ENCODE results near the gene SETBP1. TPM values are rescaled to one million over a fixed set of nuclear protein-coding genes. Genes with fewer than 3 reads are reported as not detected.
A peak's percentile ranks its signal among the peaks of the same experiment; 100 is the strongest.

The SETBP1 gene
- total and polyA plus RNA-seq, 5 donors: 2.0 to 24.1 (median 16.4) TPM

DNA sequence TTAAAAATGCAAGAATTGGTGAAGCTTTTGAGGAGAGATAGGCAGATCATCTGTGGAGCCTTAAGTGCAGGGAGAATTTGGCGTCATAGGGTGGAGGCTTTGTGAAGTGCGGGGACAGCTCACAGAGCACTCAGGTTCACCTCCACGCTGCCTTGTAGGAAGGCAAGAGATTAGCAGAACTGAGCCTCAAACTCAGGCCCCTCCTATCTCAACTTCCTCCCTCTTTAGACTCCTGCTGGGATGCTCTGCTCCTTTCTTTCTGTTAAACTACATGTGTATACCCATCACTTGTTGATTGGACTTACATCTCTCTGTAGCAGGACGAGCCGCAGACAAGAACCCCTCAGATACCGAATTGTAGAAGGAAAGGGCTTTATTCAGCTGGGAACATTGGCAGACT is 422.2 kb downstream of the SETBP1 start:
- H3K27ac ChIP-seq (ENCODE audit: low read length): no peak overlapping the region
- peaks cover 2% of the 10 kb centered on the region for H3K27me3 ChIP-seq (ENCODE audit: control insufficient read depth, insufficient read depth)
- H3K4me3 ChIP-seq (ENCODE audit: low read length): no peak overlapping the region
- ATAC-seq: no peak
- no peaks in the 10 kb centered on the region for H3K9me3 ChIP-seq (ENCODE audit: control insufficient read depth, low read length)
- no peak for DNase-seq
- intact Hi-C loops (cut with DNase I): no loop called here
- 81% methylated on average over 6 of the region's 6 CpGs for WGBS
- H3K4me1 ChIP-seq (ENCODE audit: control insufficient read depth, insufficient read depth, low read length): no peaks in the 10 kb centered on the region

GRCh38 chr18:45103319-45104048 is 422.8 kb downstream of the SETBP1 start:
- Histone ChIP-seq H3K9me3 (ENCODE audit: control insufficient read depth, low read length) (no peaks in the 10 kb centered on the region), H3K4me1 (ENCODE audit: control insufficient read depth, insufficient read depth, low read length) (no peaks in the 10 kb centered on the region), H3K27me3 (ENCODE audit: control insufficient read depth, insufficient read depth) (peaks cover 2% of the 10 kb centered on the region), H3K27ac (ENCODE audit: low read length) (no peak overlapping the region), H3K4me3 (ENCODE audit: low read length) (no peak overlapping the region)
- ATAC-seq: no peak
- DNase-seq: no peak
- 77% methylated on average over 5 of the region's 5 CpGs for WGBS
- intact Hi-C loops (cut with DNase I): no loop called here

DNA sequence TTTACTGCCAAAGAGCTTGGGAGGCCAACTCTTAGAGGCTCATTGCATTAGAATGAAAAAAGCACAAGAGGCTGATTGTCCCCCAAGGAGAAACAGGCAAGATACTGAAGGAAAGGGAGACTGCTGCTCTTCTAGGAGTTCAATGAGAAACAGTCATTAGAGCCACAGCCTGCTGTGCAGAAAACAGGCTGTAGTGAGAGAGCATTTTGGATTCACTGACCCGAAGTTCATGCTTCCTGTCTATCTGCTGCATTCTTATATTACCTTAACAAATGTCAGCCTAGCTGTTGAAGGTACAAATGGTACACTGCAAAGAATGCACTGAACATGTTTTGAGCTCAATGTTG is 423.3 kb downstream of the SETBP1 start:
- no peaks in the 10 kb centered on the region for H3K4me1 ChIP-seq (ENCODE audit: control insufficient read depth, insufficient read depth, low read length)
- ATAC-seq: no peak
- no peak overlapping the region for H3K4me3 ChIP-seq (ENCODE audit: low read length)
- intact Hi-C loops (cut with DNase I): no loop called here
- no peak overlapping the region for H3K27ac ChIP-seq (ENCODE audit: low read length)
- 57% methylated on average over 1 of the region's 1 CpG for WGBS
- no peak for DNase-seq
- peaks cover 2% of the 10 kb centered on the region for H3K27me3 ChIP-seq (ENCODE audit: control insufficient read depth, insufficient read depth)
- no peaks in the 10 kb centered on the region for H3K9me3 ChIP-seq (ENCODE audit: control insufficient read depth, low read length)

DNA sequence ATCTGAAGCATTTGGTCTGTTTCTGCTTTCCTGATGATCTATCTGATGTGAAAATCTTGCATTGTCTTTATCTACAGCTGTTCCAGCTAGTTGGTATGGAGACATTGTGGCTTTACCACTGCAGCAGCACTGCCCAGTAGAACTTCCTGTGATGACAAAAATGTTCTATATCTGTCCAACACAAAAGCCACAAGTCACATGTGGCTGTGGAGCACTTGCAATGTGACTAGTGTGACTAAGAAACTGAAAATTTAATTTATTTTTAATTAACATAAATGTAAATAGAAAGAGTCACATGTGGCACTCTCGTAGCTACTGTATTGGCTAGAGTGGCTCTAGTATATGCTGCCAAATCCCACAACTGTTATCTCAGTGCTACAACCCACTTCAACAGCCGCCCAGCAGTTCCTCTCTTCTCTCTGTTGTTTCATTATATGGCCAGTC is 425.7 kb downstream of the SETBP1 start:
- Histone ChIP-seq H3K4me3 (ENCODE audit: low read length) (no peak overlapping the region), H3K9me3 (ENCODE audit: control insufficient read depth, low read length) (no peaks in the 10 kb centered on the region), H3K4me1 (ENCODE audit: control insufficient read depth, insufficient read depth, low read length) (no peaks in the 10 kb centered on the region), H3K27ac (ENCODE audit: low read length) (no peak overlapping the region), H3K27me3 (ENCODE audit: control insufficient read depth, insufficient read depth) (peaks cover 2% of the 10 kb centered on the region)
- 21% methylated on average over 2 of the region's 2 CpGs for WGBS
- intact Hi-C loops (cut with DNase I): no loop called here
- DNase-seq (no peak), ATAC-seq (peak; percentile 27 to 46)

- DNase-seq: no peak
- H3K9me3 ChIP-seq (ENCODE audit: control insufficient read depth, low read length): no peaks in the 10 kb centered on the region
- H3K4me1 ChIP-seq (ENCODE audit: control insufficient read depth, insufficient read depth, low read length): no peaks in the 10 kb centered on the region
- 93% methylated on average over 1 of the region's 1 CpG for WGBS
- no peak for ATAC-seq
- H3K27ac ChIP-seq (ENCODE audit: low read length): no peak overlapping the region
- H3K27me3 ChIP-seq (ENCODE audit: control insufficient read depth, insufficient read depth): no peaks in the 10 kb centered on the region
- no peak overlapping the region for H3K4me3 ChIP-seq (ENCODE audit: low read length)
- intact Hi-C loops (cut with DNase I): no loop called here
Measured at GRCh38 chr18:45107425-45107824, 426.7 kb downstream of the SETBP1 start.

- H3K27ac ChIP-seq (ENCODE audit: low read length): no peak overlapping the region
- DNase-seq: no peak
- intact Hi-C loops (cut with DNase I): no loop called here
- H3K27me3 ChIP-seq (ENCODE audit: control insufficient read depth, insufficient read depth): no peaks in the 10 kb centered on the region
- no peaks in the 10 kb centered on the region for H3K4me1 ChIP-seq (ENCODE audit: control insufficient read depth, insufficient read depth, low read length)
- no peak for ATAC-seq
- H3K4me3 ChIP-seq (ENCODE audit: low read length): no peak overlapping the region
- H3K9me3 ChIP-seq (ENCODE audit: control insufficient read depth, low read length): no peaks in the 10 kb centered on the region
- 85% methylated on average over 7 of the region's 7 CpGs for WGBS
Measured at GRCh38 chr18:45108754-45109153, 428.1 kb downstream of the SETBP1 start.

DNA sequence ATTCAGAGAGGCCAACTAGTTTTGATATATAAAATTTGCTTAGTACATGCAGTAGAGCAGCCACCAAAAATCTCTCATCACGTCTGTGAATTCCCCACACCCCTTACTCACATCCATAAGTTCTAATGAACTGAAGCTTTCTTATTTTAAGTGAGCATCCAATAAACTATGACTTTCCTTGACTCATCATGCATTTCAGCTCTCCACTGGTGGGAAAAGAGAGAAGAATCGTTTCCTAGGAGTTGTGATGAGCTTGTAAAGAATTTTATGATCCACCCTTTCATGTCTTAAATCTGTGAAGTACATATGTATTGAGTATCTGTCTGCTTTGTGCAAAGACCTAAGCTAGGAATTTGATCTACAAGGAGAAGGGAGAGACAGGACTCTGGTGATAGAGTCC is 428.6 kb downstream of the SETBP1 start:
- H3K4me3 ChIP-seq (ENCODE audit: low read length): no peak overlapping the region
- no peaks in the 10 kb centered on the region for H3K9me3 ChIP-seq (ENCODE audit: control insufficient read depth, low read length)
- intact Hi-C loops (cut with DNase I): no loop called here
- DNase-seq (no peak), ATAC-seq (no peak)
- WGBS: 73% methylated on average over 2 of the region's 2 CpGs
- H3K27me3 ChIP-seq (ENCODE audit: control insufficient read depth, insufficient read depth): no peaks in the 10 kb centered on the region
- no peaks in the 10 kb centered on the region for H3K4me1 ChIP-seq (ENCODE audit: control insufficient read depth, insufficient read depth, low read length)
- H3K27ac ChIP-seq (ENCODE audit: low read length): no peak overlapping the region

- DNase-seq (no peak), ATAC-seq (no peak)
- no peak overlapping the region for H3K27ac ChIP-seq (ENCODE audit: low read length)
- intact Hi-C loops (cut with DNase I): no loop called here
- H3K27me3 ChIP-seq (ENCODE audit: control insufficient read depth, insufficient read depth): no peaks in the 10 kb centered on the region
- no peaks in the 10 kb centered on the region for H3K4me1 ChIP-seq (ENCODE audit: control insufficient read depth, insufficient read depth, low read length)
- H3K9me3 ChIP-seq (ENCODE audit: control insufficient read depth, low read length): no peaks in the 10 kb centered on the region
- no peak overlapping the region for H3K4me3 ChIP-seq (ENCODE audit: low read length)
Measured at GRCh38 chr18:45109706-45110105, 429.0 kb downstream of the SETBP1 start.

GRCh38 chr18:45110577-45111501 is 430.2 kb downstream of the SETBP1 start:
- Histone ChIP-seq H3K4me3 (ENCODE audit: low read length) (no peak overlapping the region), H3K4me1 (ENCODE audit: control insufficient read depth, insufficient read depth, low read length) (no peaks in the 10 kb centered on the region), H3K27me3 (ENCODE audit: control insufficient read depth, insufficient read depth) (no peaks in the 10 kb centered on the region), H3K9me3 (ENCODE audit: control insufficient read depth, low read length) (no peaks in the 10 kb centered on the region), H3K27ac (ENCODE audit: low read length) (no peak overlapping the region)
- ATAC-seq (peak; percentile 90), DNase-seq (peak; percentile 52 to 86 (median 69))
- intact Hi-C loops (cut with DNase I): no loop called here
- WGBS: 59% methylated on average over 7 of the region's 7 CpGs

DNA sequence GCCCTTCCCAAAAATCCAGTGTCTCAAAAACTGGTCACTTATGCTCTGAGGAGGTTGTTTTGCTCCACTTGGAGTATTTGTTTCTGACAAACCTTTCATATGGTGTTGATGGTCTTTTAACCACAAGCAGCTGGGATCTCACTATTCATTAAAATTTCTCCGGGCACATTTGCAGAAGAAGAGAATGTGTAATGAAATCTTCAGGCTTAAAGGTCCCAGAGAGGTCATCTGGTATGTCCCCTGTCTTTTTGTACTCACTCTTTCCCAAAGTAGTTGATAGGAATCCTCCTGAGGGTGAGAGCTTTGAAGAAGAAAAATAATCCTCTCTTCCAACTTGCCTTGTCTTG is 430.8 kb downstream of the SETBP1 start:
- intact Hi-C loops (cut with DNase I): no loop called here
- H3K27ac ChIP-seq (ENCODE audit: low read length): no peak overlapping the region
- WGBS: 65% methylated on average over 1 of the region's 1 CpG

DNA sequence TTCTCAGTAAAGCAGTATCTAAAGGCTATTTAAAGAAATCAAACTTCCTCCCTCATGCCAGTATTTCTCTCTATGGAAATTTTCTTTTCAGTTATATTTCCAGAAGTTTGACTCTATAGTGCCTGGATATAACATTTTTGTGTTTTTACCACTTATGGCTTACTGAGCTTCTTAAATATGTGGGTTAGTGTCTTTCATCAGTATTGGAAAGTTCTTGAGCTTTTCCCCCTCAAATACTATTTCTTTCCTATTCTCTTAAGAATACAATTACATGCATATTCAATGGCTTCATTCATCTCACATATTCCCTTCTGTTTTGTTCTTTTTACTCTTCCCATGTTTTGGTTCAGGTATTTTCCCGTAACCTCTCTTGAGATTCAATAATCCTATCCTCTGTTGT is 432.0 kb downstream of the SETBP1 start:
- Histone ChIP-seq H3K4me3 (ENCODE audit: low read length) (no peak overlapping the region), H3K9me3 (ENCODE audit: control insufficient read depth, low read length) (no peaks in the 10 kb centered on the region), H3K27me3 (ENCODE audit: control insufficient read depth, insufficient read depth) (no peaks in the 10 kb centered on the region), H3K4me1 (ENCODE audit: control insufficient read depth, insufficient read depth, low read length) (no peaks in the 10 kb centered on the region), H3K27ac (ENCODE audit: low read length) (no peak overlapping the region)
- WGBS: 98% methylated on average over 1 of the region's 1 CpG
- intact Hi-C loops (cut with DNase I): no loop called here
- ATAC-seq: no peak
- no peak for DNase-seq

More for the DNA sequence above, 430.8 kb downstream of the SETBP1 start:
- DNase-seq: no peak
- H3K9me3 ChIP-seq (ENCODE audit: control insufficient read depth, low read length): no peaks in the 10 kb centered on the region
- no peak overlapping the region for H3K4me3 ChIP-seq (ENCODE audit: low read length)
- no peak for ATAC-seq
- no peaks in the 10 kb centered on the region for H3K4me1 ChIP-seq (ENCODE audit: control insufficient read depth, insufficient read depth, low read length)
- no peaks in the 10 kb centered on the region for H3K27me3 ChIP-seq (ENCODE audit: control insufficient read depth, insufficient read depth)

All from right cardiac atrium (tissue), 5 donors.